RWPE2 (cell line): ENCODE results near the gene SLC12A1.

Source experiments
- ATAC-seq: fragments of 200-7000 bp; cut with Tn5 transposase; 3 replicates; pipeline ENCODE4 v1.9.1; 2021; ENCODE audit warnings: low read depth
- DNase-seq: peaks from one replicate; pipeline ENCODE4 v3.0.0-alpha.2; 2020; ENCODE audit warnings: low spot score
- H3K27ac ChIP-seq: fragments of 450-650 bp; 2 replicates; pipeline ENCODE4 v1.5.1; 2017; ENCODE audit warnings: mild to moderate bottlenecking; ENCODE audit not compliant: poor library complexity, severe bottlenecking
- H3K27me3 ChIP-seq: fragments of 250-450 bp; sonication (Bioruptor Pico); 2 replicates; pipeline ENCODE4 v1.5.1; 2021; ENCODE audit warnings: mild to moderate bottlenecking, moderate library complexity; ENCODE audit not compliant: insufficient read depth, poor library complexity, severe bottlenecking
- H3K36me3 ChIP-seq: fragments of 250-450 bp; sonication (Bioruptor Pico); 2 replicates; pipeline ENCODE4 v1.5.1; 2020; ENCODE audit warnings: low read depth, mild to moderate bottlenecking, moderate library complexity
- H3K4me1 ChIP-seq: fragments of 250-450 bp; sonication (Bioruptor Pico); 2 replicates; pipeline ENCODE4 v1.5.1; 2021; ENCODE audit warnings: mild to moderate bottlenecking, moderate library complexity; ENCODE audit not compliant: insufficient read depth, poor library complexity, severe bottlenecking
- H3K4me3 ChIP-seq: fragments of 250-450 bp; sonication (Bioruptor Pico); 2 replicates; pipeline ENCODE4 v1.5.1; 2021; ENCODE audit warnings: mild to moderate bottlenecking, moderate library complexity; ENCODE audit not compliant: severe bottlenecking
- H3K9me3 ChIP-seq: fragments of 250-450 bp; sonication (Bioruptor Pico); 2 replicates; pipeline ENCODE4 v1.5.1; 2021; ENCODE audit warnings: mild to moderate bottlenecking, moderate library complexity; ENCODE audit not compliant: severe bottlenecking
- TF ChIP-seq, protein P1 (sequence below): fragments of 450-650 bp; IDR thresholded peaks from one replicate; pipeline ENCODE4 v1.5.1; 2017; ENCODE audit warnings: mild to moderate bottlenecking, moderate library complexity; ENCODE audit not compliant: poor library complexity, severe bottlenecking

SLC12A1 gene

DNA sequence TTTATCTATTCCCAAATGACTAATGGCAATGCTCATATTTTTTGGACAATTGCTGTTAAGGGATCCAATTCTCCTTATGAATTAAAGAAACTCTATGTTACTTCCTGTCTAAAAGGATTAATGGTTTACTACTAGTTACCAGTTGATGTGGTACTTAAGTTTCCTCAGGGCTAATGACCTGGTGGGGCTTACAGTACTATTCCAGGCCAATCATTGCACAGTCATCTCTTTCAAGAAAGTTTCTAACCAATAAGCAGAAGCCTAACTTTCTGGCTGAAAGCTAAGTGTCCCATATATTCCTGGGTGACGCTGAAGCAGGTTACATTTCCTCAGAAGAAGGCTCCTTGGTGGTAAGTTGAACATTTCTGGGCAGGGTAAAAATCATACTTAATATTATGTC is at the start of gene SLC12A1:
Gene SLC12A1, plus strand, starts transcription at position 322 of the 400 bp plus-strand sequence. CDS start 1,418 bp downstream, outside the sequence.
- DNase-seq = no peak
- Histone ChIP-seq H3K36me3 (no peaks in the 10 kb centered on the region), H3K27ac (no peak within 1 kb of the TSS), H3K4me3 (no peak within 1 kb of the TSS), H3K9me3 (no peaks in the 10 kb centered on the region), H3K27me3 (no peaks in the 10 kb centered on the region), H3K4me1 (no peaks in the 10 kb centered on the region)
- TF ChIP-seq, protein P1, sequence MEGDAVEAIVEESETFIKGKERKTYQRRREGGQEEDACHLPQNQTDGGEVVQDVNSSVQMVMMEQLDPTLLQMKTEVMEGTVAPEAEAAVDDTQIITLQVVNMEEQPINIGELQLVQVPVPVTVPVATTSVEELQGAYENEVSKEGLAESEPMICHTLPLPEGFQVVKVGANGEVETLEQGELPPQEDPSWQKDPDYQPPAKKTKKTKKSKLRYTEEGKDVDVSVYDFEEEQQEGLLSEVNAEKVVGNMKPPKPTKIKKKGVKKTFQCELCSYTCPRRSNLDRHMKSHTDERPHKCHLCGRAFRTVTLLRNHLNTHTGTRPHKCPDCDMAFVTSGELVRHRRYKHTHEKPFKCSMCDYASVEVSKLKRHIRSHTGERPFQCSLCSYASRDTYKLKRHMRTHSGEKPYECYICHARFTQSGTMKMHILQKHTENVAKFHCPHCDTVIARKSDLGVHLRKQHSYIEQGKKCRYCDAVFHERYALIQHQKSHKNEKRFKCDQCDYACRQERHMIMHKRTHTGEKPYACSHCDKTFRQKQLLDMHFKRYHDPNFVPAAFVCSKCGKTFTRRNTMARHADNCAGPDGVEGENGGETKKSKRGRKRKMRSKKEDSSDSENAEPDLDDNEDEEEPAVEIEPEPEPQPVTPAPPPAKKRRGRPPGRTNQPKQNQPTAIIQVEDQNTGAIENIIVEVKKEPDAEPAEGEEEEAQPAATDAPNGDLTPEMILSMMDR = no peak
- ATAC-seq = no peak

- DNase-seq (no peak), ATAC-seq (no peak)
- TF ChIP-seq, protein P1 = no peak
- Histone ChIP-seq H3K4me3 (no peak overlapping the region), H3K4me1 (no peaks in the 10 kb centered on the region), H3K36me3 (peaks cover 4% of the 10 kb centered on the region; the same call in 1 of the 2 replicates), H3K27me3 (no peaks in the 10 kb centered on the region), H3K9me3 (peaks cover 8% of the 10 kb centered on the region), H3K27ac (no peak overlapping the region)
Measured at GRCh38 chr15:48168616-48169015, 37.5 kb upstream of the SLC12A1 start.

DNA sequence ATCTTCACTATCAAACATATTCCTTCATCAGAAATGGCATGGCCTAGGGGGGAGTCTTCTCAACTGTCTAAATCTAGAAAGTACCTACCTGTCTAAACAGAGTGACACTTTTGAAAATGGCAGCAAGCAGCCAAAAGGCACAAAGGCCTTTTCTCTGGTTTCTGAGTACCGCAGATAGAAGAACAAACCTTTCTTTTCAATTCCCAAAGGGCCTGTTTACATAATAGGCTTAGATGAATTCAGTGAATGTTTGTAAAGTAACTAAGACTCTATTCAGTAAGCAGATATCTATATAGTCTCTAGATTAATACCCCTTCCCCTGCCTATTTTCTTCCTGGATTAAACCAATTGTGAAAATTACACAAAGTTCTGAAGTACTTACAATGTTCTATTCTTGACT is 35.1 kb upstream of the SLC12A1 start:
- TF ChIP-seq, protein P1 = no peak
- DNase-seq (no peak), ATAC-seq (no peak)

GRCh38 chr15:48175126-48175525 is 31.0 kb upstream of the SLC12A1 start:
- peaks cover 8% of the 10 kb centered on the region for H3K9me3 ChIP-seq
- peaks cover 2% of the 10 kb centered on the region for H3K4me1 ChIP-seq
- H3K27me3 ChIP-seq = no peaks in the 10 kb centered on the region
- H3K36me3 ChIP-seq = no peaks in the 10 kb centered on the region
- TF ChIP-seq, protein P1 = no peak
- no peak overlapping the region for H3K27ac ChIP-seq
- DNase-seq (no peak), ATAC-seq (no peak)
- H3K4me3 ChIP-seq = no peak overlapping the region

More for the DNA sequence above, 35.1 kb upstream of the SLC12A1 start:
- Histone ChIP-seq H3K36me3 (peaks cover 4% of the 10 kb centered on the region; the same call in 1 of the 2 replicates), H3K4me1 (no peaks in the 10 kb centered on the region), H3K9me3 (peaks cover 8% of the 10 kb centered on the region), H3K27ac (no peak overlapping the region), H3K4me3 (no peak overlapping the region), H3K27me3 (no peaks in the 10 kb centered on the region)

DNA sequence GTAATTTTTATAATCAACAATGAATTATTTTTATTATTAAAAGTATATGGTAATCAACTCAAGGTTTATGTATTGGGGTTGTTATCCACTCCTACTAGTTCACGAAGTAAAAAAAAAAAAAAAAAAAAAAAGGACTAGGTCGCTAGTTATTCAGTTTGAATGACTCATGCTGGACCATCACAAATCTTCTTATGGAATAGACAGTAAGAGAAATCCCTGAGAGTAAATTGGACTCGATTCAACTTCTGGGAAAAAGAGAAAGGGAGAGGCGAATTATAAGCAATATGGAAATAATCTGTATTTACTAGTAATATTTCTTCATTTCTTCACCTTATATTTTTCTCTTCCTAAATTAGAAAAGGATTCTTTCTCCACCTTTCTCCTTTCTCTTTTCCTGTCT is 30.0 kb upstream of the SLC12A1 start:
- Histone ChIP-seq H3K9me3 (peaks cover 8% of the 10 kb centered on the region), H3K36me3 (no peaks in the 10 kb centered on the region), H3K4me1 (peaks cover 2% of the 10 kb centered on the region), H3K27me3 (no peaks in the 10 kb centered on the region), H3K27ac (no peak overlapping the region), H3K4me3 (no peak overlapping the region)
- DNase-seq (no peak), ATAC-seq (no peak)
- TF ChIP-seq, protein P1 = no peak
